Stimulated activated CD8-positive, alpha-beta memory T cell treated with anti-CD3 and anti-CD28 coated beads, Interleukin-2, amount 100 ng/mL, for 1 hour (primary cell): ENCODE results near the gene ABTB1.
"Not testable (repeated sequence)": the region's sequence is repeated elsewhere in the genome, so short reads cannot be mapped to it uniquely, and the experiment has no call there.

Source experiments
- DNase-seq, 2 donors: peaks; one replicate each; pipeline ENCODE4 v3.0.0-alpha.2; 2020; ENCODE audit warnings: low read depth in 2 of 2

The ABTB1 gene

GRCh38 chr3:127671523-127672428, 976 bp upstream of the ABTB1 start:
- no peak for DNase-seq

- peak in 1 of 2 donors; percentile 18 for DNase-seq
Measured at GRCh38 chr3:127673191-127674100, 694 bp downstream of the ABTB1 start.

GRCh38 chr3:127674101-127674721, 1.5 kb downstream of the ABTB1 start:
- DNase-seq = no peak

GRCh38 chr3:127674790-127675189, 2.0 kb downstream of the ABTB1 start:
- no peak for DNase-seq

- no peak for DNase-seq
Measured at GRCh38 chr3:127675651-127676391, 3.1 kb downstream of the ABTB1 start.

- DNase-seq = no peak
Measured at GRCh38 chr3:127676456-127676855, 3.7 kb downstream of the ABTB1 start.

- DNase-seq = no peak
Measured at GRCh38 chr3:127676921-127677351, 4.2 kb downstream of the ABTB1 start.

GRCh38 chr3:127677541-127678314, 5.0 kb downstream of the ABTB1 start:
- DNase-seq = no peak

GRCh38 chr3:127678315-127678599, 5.5 kb downstream of the ABTB1 start:
- no peak for DNase-seq

- DNase-seq = no peak
Measured at GRCh38 chr3:127678611-127679533, 6.1 kb downstream of the ABTB1 start.

- DNase-seq = no peak
Measured at GRCh38 chr3:127679534-127680145, 6.9 kb downstream of the ABTB1 start.

GRCh38 chr3:127680146-127680661, 7.5 kb downstream of the ABTB1 start:
- DNase-seq = no peak

- no peak for DNase-seq
Measured at GRCh38 chr3:127680798-127681221, 8.1 kb downstream of the ABTB1 start.

GRCh38 chr3:127682175-127682554, 9.4 kb downstream of the ABTB1 start:
- not testable (repeated sequence) for DNase-seq

GRCh38 chr3:127682561-127682960, 9.8 kb downstream of the ABTB1 start:
- no peak for DNase-seq

- no peak for DNase-seq
Measured at GRCh38 chr3:127684871-127685707, 12.3 kb downstream of the ABTB1 start.

GRCh38 chr3:127685708-127686511, 13.2 kb downstream of the ABTB1 start:
- no peak for DNase-seq
